PC-9 (cell line): Measurements from ENCODE around the gene DRGX. TPM values are rescaled to one million over a fixed set of nuclear protein-coding genes. Genes with fewer than 3 reads are reported as not detected.

Source experiments
- BruUV-seq: library from RNA; stranded (reverse); fragments of 400-500 nt; replicated peaks from 2 replicates; lab custom pipeline; 2021; lab: Mats Ljungman, UMichigan
- CTCF ChIA-PET: fragments of 300-600 bp; sonication (Branson Sonifier 250); formaldehyde crosslinking; loops from one replicate; lab custom pipeline; 2022; ENCODE audit warnings: antibody characterized with exemption; lab: Charles Lee
- POLR2A ChIA-PET: fragments of 300-600 bp; sonication (Branson Sonifier 250); formaldehyde crosslinking; loops from one replicate; lab custom pipeline; 2022; ENCODE audit warnings: antibody characterized with exemption; ENCODE audit not compliant: unreplicated experiment; lab: Charles Lee
- DNase-seq, 2 experiments: peaks; one replicate each; pipeline versions ENCODE4 v3.0.0 to v3.0.0-alpha.2; 2015 to 2022; ENCODE audit warnings: mixed read lengths in 1 of 2
- H2AFZ ChIP-seq: fragments of 200-600 bp; sonication (generic); 2 replicates; pipeline ENCODE4 v1.8.1; 2017; ENCODE audit warnings: antibody characterized with exemption
- H3F3A ChIP-seq: fragments of 200-600 bp; sonication (generic); 2 replicates; pipeline ENCODE4 v1.8.1; 2017; ENCODE audit warnings: antibody characterized with exemption, mild to moderate bottlenecking, low read depth; ENCODE audit not compliant: insufficient read depth
- H3K27ac ChIP-seq: fragments of 200-600 bp; sonication (generic); 2 replicates; pipeline ENCODE4 v1.6.1; 2016; ENCODE audit warnings: mixed run types
- H3K27me3 ChIP-seq: fragments of 200-600 bp; sonication (generic); 2 replicates; pipeline ENCODE4 v1.6.1; 2016; ENCODE audit warnings: low read depth, mixed run types; ENCODE audit not compliant: insufficient read depth
- H3K36me3 ChIP-seq: fragments of 200-600 bp; sonication (generic); 2 replicates; pipeline ENCODE4 v1.6.1; 2016; ENCODE audit warnings: low read depth, mixed run types
- H3K4me1 ChIP-seq: fragments of 200-600 bp; sonication (generic); replicated peaks from 2 replicates; pipeline ENCODE4 v1.6.1; 2016; ENCODE audit warnings: mixed run types; ENCODE audit not compliant: insufficient read depth
- H3K4me2 ChIP-seq: fragments of 200-600 bp; sonication (generic); 2 replicates; pipeline ENCODE4 v1.6.1; 2017; ENCODE audit warnings: mixed run types
- H3K4me3 ChIP-seq: fragments of 200-600 bp; sonication (generic); 2 replicates; pipeline ENCODE4 v1.6.1; 2016; ENCODE audit warnings: mixed run types
- H3K79me2 ChIP-seq: fragments of 200-600 bp; sonication (generic); 2 replicates; pipeline ENCODE4 v1.6.1; 2017; ENCODE audit warnings: low read depth, mixed run types
- H3K9me2 ChIP-seq: fragments of 200-600 bp; sonication (generic); 2 replicates; pipeline ENCODE4 v1.8.1; 2017; ENCODE audit warnings: mild to moderate bottlenecking; ENCODE audit not compliant: insufficient read depth
- H3K9me3 ChIP-seq: fragments of 200-600 bp; sonication (generic); 2 replicates; pipeline ENCODE4 v1.8.1; 2016; ENCODE audit warnings: low read depth; ENCODE audit not compliant: insufficient read depth
- H4K20me1 ChIP-seq: fragments of 200-600 bp; sonication (generic); 2 replicates; pipeline ENCODE4 v1.8.1; 2017; ENCODE audit not compliant: insufficient read depth
- CTCF ChIP-seq: fragments of 200-600 bp; sonication (generic); conservative IDR thresholded peaks from 2 replicates; pipeline ENCODE4 v1.6.1; 2017; ENCODE audit warnings: mixed run types, antibody characterized with exemption, mild to moderate bottlenecking, moderate library complexity
- EZH2 ChIP-seq: fragments of 200-600 bp; sonication (generic); IDR thresholded peaks from 2 replicates; pipeline ENCODE4 v1.8.0; 2017; ENCODE audit warnings: antibody characterized with exemption, low read depth
- intact Hi-C: fragments of 100-400 bp; cut with micrococcal nuclease; formaldehyde crosslinking; loops from one replicate; pipeline ENCODE4 v1.10.0; 2022; ENCODE audit not compliant: unreplicated experiment
- total RNA-seq: library from RNA; stranded (reverse); gene quantifications from 2 replicates; pipeline ENCODE4 v1.2.3, GENCODE V29; 2021

The DRGX gene
- total RNA-seq, 1 experiment from 2014 or later: not detected

GRCh38 chr10:49347342-49347741 is 48.5 kb downstream of the DRGX start:
- no peak for TF ChIP-seq EZH2
- no peak for TF ChIP-seq CTCF
- H3K4me3 ChIP-seq: no peak overlapping the region
- peaks cover 27% of the 10 kb centered on the region; the same call in 1 of the 2 replicates for H3K27me3 ChIP-seq
- DNase-seq: no peak
- CTCF ChIA-PET: no interaction called here
- H2AFZ ChIP-seq: no peak overlapping the region
- POLR2A ChIA-PET: no interaction called here
- no peaks in the 10 kb centered on the region for H3K79me2 ChIP-seq
- intact Hi-C loops: no loop called here
- H4K20me1 ChIP-seq: no peaks in the 10 kb centered on the region; the same call in 1 of the 2 replicates
- no peaks in the 10 kb centered on the region for H3F3A ChIP-seq
- BruUV-seq: no TSS peak
- H3K27ac ChIP-seq: no peak overlapping the region
- no peaks in the 10 kb centered on the region for H3K4me1 ChIP-seq
- H3K4me2 ChIP-seq: no peak overlapping the region
- no peaks in the 10 kb centered on the region for H3K36me3 ChIP-seq
- H3K9me3 ChIP-seq: no peaks in the 10 kb centered on the region
- H3K9me2 ChIP-seq: no peaks in the 10 kb centered on the region

GRCh38 chr10:49344840-49345239 is 51.0 kb downstream of the DRGX start:
- Histone ChIP-seq H3K27me3 (peaks cover 20% of the 10 kb centered on the region; the same call in 1 of the 2 replicates), H3K27ac (no peak overlapping the region), H3K9me3 (no peaks in the 10 kb centered on the region), H4K20me1 (no peaks in the 10 kb centered on the region), H3K4me2 (no peak overlapping the region), H2AFZ (no peak overlapping the region), H3K4me1 (no peaks in the 10 kb centered on the region), H3K36me3 (no peaks in the 10 kb centered on the region), H3K4me3 (no peak overlapping the region), H3K79me2 (no peaks in the 10 kb centered on the region), H3K9me2 (no peaks in the 10 kb centered on the region), H3F3A (no peaks in the 10 kb centered on the region)
- no peak for DNase-seq
- ChIA-PET CTCF (no interaction called here), POLR2A (no interaction called here)
- BruUV-seq: no TSS peak
- TF ChIP-seq EZH2: no peak
- TF ChIP-seq CTCF: no peak
- intact Hi-C loops: no loop called here

- H3K9me3 ChIP-seq: no peaks in the 10 kb centered on the region
- no peak for DNase-seq
- no peak overlapping the region for H2AFZ ChIP-seq
- POLR2A ChIA-PET: no interaction called here
- no peaks in the 10 kb centered on the region for H3K4me1 ChIP-seq
- H3K27me3 ChIP-seq: peaks cover 30% of the 10 kb centered on the region; the same call in 1 of the 2 replicates
- no peaks in the 10 kb centered on the region for H3K9me2 ChIP-seq
- intact Hi-C loops: no loop called here
- no peak overlapping the region for H3K27ac ChIP-seq
- no peak overlapping the region for H3K4me3 ChIP-seq
- CTCF ChIA-PET: no interaction called here
- BruUV-seq: no TSS peak
- TF ChIP-seq CTCF: no peak
- TF ChIP-seq EZH2: no peak
- H3K36me3 ChIP-seq: no peaks in the 10 kb centered on the region
- no peak overlapping the region for H3K4me2 ChIP-seq
- no peaks in the 10 kb centered on the region for H4K20me1 ChIP-seq
- H3F3A ChIP-seq: no peaks in the 10 kb centered on the region
- no peaks in the 10 kb centered on the region for H3K79me2 ChIP-seq
Measured at GRCh38 chr10:49338604-49339003, 57.3 kb downstream of the DRGX start.
